Measurements from ENCODE around the gene STK31.

DNA sequence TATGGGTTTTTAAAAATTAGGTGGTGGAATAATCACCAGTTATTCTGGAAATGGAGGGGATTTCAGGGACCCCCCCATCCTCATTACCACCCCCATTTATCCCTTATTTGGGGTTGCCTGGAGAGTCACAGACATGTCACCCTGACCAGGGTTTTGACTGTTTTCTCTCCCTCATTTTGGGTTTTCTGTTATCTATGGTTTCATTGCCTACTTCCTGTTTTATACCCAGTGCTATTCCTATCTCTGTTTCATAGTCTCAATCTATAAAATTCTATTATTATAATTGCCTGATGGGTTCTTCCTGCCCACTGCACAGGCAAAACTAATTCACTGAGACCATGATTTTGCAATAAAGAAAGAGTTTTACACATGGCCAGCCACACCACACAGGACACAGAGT, 45.9 kb upstream of the STK31 start:
- TF ChIP-seq, protein P1, sequence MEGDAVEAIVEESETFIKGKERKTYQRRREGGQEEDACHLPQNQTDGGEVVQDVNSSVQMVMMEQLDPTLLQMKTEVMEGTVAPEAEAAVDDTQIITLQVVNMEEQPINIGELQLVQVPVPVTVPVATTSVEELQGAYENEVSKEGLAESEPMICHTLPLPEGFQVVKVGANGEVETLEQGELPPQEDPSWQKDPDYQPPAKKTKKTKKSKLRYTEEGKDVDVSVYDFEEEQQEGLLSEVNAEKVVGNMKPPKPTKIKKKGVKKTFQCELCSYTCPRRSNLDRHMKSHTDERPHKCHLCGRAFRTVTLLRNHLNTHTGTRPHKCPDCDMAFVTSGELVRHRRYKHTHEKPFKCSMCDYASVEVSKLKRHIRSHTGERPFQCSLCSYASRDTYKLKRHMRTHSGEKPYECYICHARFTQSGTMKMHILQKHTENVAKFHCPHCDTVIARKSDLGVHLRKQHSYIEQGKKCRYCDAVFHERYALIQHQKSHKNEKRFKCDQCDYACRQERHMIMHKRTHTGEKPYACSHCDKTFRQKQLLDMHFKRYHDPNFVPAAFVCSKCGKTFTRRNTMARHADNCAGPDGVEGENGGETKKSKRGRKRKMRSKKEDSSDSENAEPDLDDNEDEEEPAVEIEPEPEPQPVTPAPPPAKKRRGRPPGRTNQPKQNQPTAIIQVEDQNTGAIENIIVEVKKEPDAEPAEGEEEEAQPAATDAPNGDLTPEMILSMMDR (IDR thresholded peaks at IDR 0.05): no peak
- TF ChIP-seq POLR2A (IDR thresholded peaks at IDR 0.05): no peak
